Measurements from ENCODE around the gene WRNIP1. TPM values are rescaled to one million over a fixed set of nuclear protein-coding genes. Genes with fewer than 3 reads are reported as not detected.

WRNIP1 gene
- total RNA-seq, 1 experiment from 2014 or later = 68.3 TPM

DNA sequence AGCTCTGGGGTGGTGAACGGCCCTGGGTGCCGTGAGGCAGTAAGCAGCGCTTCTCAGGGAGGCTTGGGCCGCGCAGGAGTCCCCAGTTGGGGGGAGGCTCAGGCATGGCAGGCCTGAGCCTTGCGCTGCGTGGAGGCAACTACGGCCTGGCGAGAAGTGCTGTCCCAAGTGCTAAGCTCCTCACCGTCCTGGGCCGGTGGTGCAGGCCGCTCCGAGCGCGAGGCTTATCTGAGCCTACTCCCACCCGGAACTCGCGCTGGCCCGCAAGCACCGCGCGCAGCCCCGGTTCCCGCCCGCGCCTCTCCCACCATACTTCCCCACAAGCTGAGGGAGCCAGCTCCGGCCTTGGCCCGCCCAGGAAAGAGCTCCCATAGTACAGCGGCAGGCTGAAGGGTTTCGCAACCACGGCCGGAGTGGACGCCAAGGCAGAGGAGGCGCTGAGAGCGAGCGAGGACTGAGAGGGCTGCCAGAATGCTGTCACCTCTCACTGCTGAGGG lies 1.8 kb upstream of the WRNIP1 start:
- Histone ChIP-seq H3K9me3 (replicated peaks) (no peaks in the 10 kb centered on the region), H3K36me3 (peaks cover 2% of the 10 kb centered on the region), H3K4me3 (no peak overlapping the region), H3K27ac (no peak overlapping the region), H3K4me1 (no peaks in the 10 kb centered on the region; the same call in 1 of the 2 replicates), H3K27me3 (no peaks in the 10 kb centered on the region)
- DNase-seq = no peak

DNA sequence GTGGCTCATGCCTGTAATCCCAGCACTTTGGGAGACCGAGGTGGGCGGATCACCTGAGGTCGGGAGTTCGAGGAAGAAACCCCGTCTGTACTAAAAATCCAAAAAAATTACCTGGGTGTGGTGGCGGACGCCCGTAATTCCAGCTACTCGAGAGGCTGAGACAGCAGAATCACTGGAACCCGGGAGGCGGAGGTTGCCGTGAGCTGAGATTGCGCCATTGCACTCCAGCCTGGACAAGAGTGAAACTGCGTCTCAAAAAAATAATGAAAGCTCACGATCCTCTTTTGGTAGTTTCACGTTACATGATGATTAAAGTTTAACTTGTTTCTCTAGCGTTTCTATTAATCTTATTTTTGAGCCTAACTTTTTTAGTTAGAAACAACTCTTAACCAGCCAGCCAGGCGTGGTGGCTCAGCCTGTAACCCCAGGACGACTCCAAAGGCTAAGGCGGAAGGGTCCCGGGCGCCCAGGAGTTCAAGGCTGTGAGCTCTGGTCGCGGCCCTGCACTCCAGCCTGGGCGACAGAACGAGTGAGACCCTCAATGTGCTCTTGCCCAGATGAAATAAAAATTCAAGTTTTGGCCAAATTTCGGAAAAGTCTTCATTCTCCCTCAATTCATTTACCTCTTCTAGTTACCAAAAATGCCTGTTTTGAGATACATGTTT lies 1.2 kb upstream of the WRNIP1 start:
- Histone ChIP-seq H3K27me3 (no peaks in the 10 kb centered on the region), H3K9me3 (replicated peaks) (no peaks in the 10 kb centered on the region), H3K4me3 (peak overlapping the region; percentile 58), H3K4me1 (peaks cover 2% of the 10 kb centered on the region; the same call in 1 of the 2 replicates), H3K36me3 (peaks cover 6% of the 10 kb centered on the region), H3K27ac (peak overlapping the region; percentile 58)
- DNase-seq = peak in 1 of 2 experiments; percentile 18

DNA sequence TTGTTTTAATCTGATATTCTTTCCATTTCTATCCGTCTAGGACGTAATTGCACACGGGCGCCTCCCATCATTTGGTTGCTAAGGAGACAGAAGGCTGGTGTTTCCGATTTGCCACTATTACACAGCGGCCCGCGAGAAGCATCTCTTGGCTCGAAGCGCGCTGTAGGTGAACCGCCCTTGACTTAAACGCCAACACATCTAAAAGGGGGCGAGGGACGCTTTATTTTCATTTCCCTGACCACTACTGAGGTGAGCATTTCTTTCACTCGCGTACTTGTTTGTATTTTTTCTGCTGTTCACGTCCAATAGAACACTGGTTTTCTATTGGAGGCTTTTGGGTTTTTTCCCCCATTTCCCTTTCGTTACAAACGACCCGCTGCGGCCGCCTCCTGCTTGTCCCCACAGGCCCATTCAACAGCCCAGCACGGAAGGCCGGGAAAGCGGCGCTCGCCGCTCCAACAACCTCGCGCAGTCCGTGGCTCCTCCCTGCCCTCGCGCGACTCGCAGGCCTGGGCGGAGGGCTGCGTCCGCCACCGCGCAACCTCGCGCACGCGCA lies 505 bp upstream of the WRNIP1 start:
- DNase-seq = peak; percentile 49 to 68

GRCh38 chr6:2765896-2766766 lies 938 bp downstream of the WRNIP1 start:
- Histone ChIP-seq H3K27ac (peak overlapping the region; percentile 44; the same call in 1 of the 2 replicates), H3K27me3 (no peaks in the 10 kb centered on the region), H3K4me3 (peak overlapping the region; percentile 75), H3K9me3 (replicated peaks) (no peaks in the 10 kb centered on the region), H3K36me3 (peaks cover 11% of the 10 kb centered on the region), H3K4me1 (peaks cover 14% of the 10 kb centered on the region)
- DNase-seq = peak in 1 of 2 experiments; percentile 30

More for the DNA sequence above, 505 bp upstream of the WRNIP1 start:
- no peaks in the 10 kb centered on the region for H3K9me3 ChIP-seq (replicated peaks)
- peaks cover 4% of the 10 kb centered on the region; the same call in 1 of the 2 replicates for H3K4me1 ChIP-seq
- peak overlapping the region; percentile 58 for H3K27ac ChIP-seq
- H3K4me3 ChIP-seq = peak overlapping the region; percentile 58
- H3K27me3 ChIP-seq = no peaks in the 10 kb centered on the region
- peaks cover 9% of the 10 kb centered on the region for H3K36me3 ChIP-seq

DNA sequence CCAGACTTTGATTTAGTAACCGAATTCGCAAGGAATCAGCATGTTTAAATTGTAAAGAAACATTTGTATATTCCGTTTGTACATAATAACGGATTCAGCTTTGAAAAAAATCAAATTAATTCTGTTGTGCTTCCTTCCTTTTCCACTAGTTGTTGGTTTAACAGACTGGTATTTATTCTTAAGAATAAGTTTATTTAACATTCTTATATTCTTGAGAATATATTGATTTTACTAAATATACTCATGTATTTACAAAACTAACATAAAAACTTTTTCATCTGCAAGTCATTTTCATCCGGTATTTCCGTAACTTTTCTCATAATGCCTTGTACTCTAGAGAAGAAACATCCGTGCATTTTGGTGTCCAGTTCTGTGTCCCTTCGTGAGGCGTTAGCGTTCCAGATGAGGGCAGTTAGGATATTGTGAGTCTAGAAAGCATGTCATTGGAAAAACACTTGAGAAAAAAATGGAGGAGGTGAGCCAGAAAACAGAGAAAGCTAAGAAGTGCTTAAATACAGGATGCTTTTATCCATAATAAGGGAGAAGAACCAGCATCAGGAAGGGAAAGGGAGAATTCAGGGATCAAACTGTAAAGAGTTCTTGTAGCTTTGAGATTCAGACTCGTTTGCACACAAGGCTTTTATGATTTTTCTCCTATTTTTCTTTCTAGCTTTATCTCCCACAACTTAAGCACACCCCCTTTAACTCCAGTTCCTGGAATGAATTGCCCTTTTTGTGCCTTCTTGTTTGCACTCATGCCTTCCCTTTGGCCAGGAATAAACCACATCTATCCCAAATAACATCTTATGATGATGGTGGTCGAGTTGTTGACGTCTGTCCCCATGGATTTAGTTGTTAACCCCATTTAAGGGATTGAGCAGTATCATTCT lies 1.8 kb downstream of the WRNIP1 start:
- peaks cover 22% of the 10 kb centered on the region for H3K4me1 ChIP-seq
- H3K4me3 ChIP-seq = peak overlapping the region; percentile 75
- peak in 1 of 2 experiments; percentile 38 for DNase-seq
- H3K36me3 ChIP-seq = peaks cover 16% of the 10 kb centered on the region
- H3K9me3 ChIP-seq (replicated peaks) = no peaks in the 10 kb centered on the region
- peak overlapping the region; percentile 44 for H3K27ac ChIP-seq
- H3K27me3 ChIP-seq = no peaks in the 10 kb centered on the region

GRCh38 chr6:2767657-2768524 lies 2.7 kb downstream of the WRNIP1 start:
- peaks cover 24% of the 10 kb centered on the region for H3K4me1 ChIP-seq
- DNase-seq = peak in 1 of 2 experiments; percentile 40
- H3K9me3 ChIP-seq (replicated peaks) = no peaks in the 10 kb centered on the region
- H3K27ac ChIP-seq = peak overlapping the region; percentile 44
- no peaks in the 10 kb centered on the region for H3K27me3 ChIP-seq
- H3K36me3 ChIP-seq = peaks cover 25% of the 10 kb centered on the region
- H3K4me3 ChIP-seq = peak overlapping the region; percentile 75

- Histone ChIP-seq H3K36me3 (peaks cover 31% of the 10 kb centered on the region), H3K27ac (peak overlapping the region; percentile 44; the same call in 1 of the 2 replicates)
Observed at GRCh38 chr6:2768696-2769095, 3.5 kb downstream of the WRNIP1 start.

DNA sequence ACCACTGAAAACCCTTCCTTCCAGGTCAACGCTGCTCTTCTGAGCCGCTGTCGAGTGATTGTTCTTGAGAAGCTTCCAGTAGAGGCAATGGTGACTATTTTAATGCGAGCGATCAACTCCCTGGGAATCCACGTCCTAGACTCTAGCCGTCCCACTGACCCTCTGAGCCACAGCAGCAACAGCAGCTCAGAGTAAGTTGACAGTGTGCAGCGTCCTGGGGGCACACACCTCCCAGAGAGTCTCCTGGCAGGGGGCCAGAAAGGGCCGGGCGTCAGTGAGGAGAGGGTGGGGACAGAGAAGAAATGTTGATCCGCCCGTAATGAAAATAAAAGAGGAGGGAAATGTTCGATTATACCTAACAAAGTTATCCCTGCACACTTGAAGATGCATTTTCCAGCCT lies 5.0 kb downstream of the WRNIP1 start:
- DNase-seq = peak; percentile 87 to 91
- H3K9me3 ChIP-seq (replicated peaks) = no peaks in the 10 kb centered on the region
- H3K4me3 ChIP-seq = peak overlapping the region; percentile 75
- H3K4me1 ChIP-seq = peaks cover 24% of the 10 kb centered on the region
- H3K27me3 ChIP-seq = no peaks in the 10 kb centered on the region
- peaks cover 40% of the 10 kb centered on the region for H3K36me3 ChIP-seq
- peak overlapping the region; percentile 57 for H3K27ac ChIP-seq

More at GRCh38 chr6:2768696-2769095, 3.5 kb downstream of the WRNIP1 start:
- Histone ChIP-seq H3K9me3 (replicated peaks) (no peaks in the 10 kb centered on the region), H3K4me3 (peak overlapping the region; percentile 75), H3K27me3 (no peaks in the 10 kb centered on the region), H3K4me1 (peaks cover 24% of the 10 kb centered on the region)
- no peak for DNase-seq

GRCh38 chr6:2771079-2771478 lies 5.9 kb downstream of the WRNIP1 start:
- Histone ChIP-seq H3K27me3 (no peaks in the 10 kb centered on the region), H3K27ac (peak overlapping the region; percentile 57), H3K4me3 (no peak overlapping the region), H3K36me3 (peaks cover 45% of the 10 kb centered on the region), H3K4me1 (peaks cover 24% of the 10 kb centered on the region), H3K9me3 (replicated peaks) (no peaks in the 10 kb centered on the region)
- DNase-seq = peak; percentile 92 to 95

GRCh38 chr6:2772840-2773239 lies 7.6 kb downstream of the WRNIP1 start:
- Histone ChIP-seq H3K27ac (no peak overlapping the region), H3K9me3 (replicated peaks) (no peaks in the 10 kb centered on the region), H3K4me3 (no peak overlapping the region), H3K27me3 (no peaks in the 10 kb centered on the region), H3K4me1 (peaks cover 24% of the 10 kb centered on the region), H3K36me3 (peaks cover 51% of the 10 kb centered on the region)
- DNase-seq = no peak

DNA sequence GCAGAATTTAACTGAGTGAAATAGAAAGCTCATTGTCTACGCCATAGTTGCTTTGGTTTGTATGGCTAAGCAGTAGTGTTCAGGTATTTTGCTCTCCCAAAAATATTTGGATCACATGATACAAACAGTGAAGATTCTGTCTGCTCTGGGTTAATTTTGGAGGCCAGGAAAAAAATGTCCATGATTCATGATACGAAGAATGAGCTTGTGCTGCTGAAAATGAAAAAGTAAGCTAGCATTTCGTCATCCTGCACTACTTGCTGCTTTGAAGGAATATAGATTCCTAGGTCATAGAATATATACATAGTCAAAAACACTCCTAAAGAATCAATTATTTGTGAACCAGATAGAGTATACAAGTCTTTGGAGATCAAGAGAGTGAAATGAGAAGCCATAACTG lies 8.3 kb downstream of the WRNIP1 start:
- Histone ChIP-seq H3K9me3 (replicated peaks) (no peaks in the 10 kb centered on the region), H3K27ac (no peak overlapping the region), H3K4me1 (peaks cover 24% of the 10 kb centered on the region), H3K27me3 (no peaks in the 10 kb centered on the region), H3K4me3 (no peak overlapping the region), H3K36me3 (peaks cover 49% of the 10 kb centered on the region)
- DNase-seq = no peak

- Histone ChIP-seq H3K9me3 (replicated peaks) (no peaks in the 10 kb centered on the region), H3K27me3 (no peaks in the 10 kb centered on the region), H3K27ac (no peak overlapping the region), H3K4me1 (peaks cover 17% of the 10 kb centered on the region), H3K36me3 (peaks cover 45% of the 10 kb centered on the region), H3K4me3 (no peak overlapping the region)
- DNase-seq = no peak
Observed at GRCh38 chr6:2775003-2775402, 9.8 kb downstream of the WRNIP1 start.

DNA sequence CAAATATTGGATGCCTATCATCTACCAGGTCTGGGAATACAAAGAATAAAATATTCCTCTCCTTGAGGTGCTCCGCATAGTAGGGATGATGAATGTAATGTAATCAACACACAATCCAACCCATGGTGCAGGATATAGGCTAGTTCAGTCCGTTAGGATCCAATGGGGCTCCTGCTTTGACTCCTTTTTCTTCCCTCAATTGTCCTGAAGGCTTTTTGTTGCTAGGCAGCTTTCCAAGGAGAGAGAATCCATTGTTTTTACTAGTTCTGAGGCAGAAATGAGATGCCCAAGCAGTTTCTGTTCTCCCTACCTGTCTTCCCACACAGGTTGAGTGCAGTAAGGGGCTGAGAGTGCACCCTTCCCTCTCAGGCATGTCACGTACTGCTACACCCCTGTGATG lies 12.1 kb downstream of the WRNIP1 start:
- DNase-seq = no peak
- Histone ChIP-seq H3K36me3 (peaks cover 41% of the 10 kb centered on the region), H3K27ac (no peak overlapping the region), H3K4me1 (peaks cover 6% of the 10 kb centered on the region), H3K4me3 (no peak overlapping the region), H3K9me3 (replicated peaks) (no peaks in the 10 kb centered on the region), H3K27me3 (no peaks in the 10 kb centered on the region)
